Transverse colon (tissue), 4 donors: ENCODE results near the gene PPARGC1A. TPM values are rescaled to one million over a fixed set of nuclear protein-coding genes. Genes with fewer than 3 reads are reported as not detected.

Experiments used
- DNase-seq: peaks from one replicate; pipeline ENCODE4 v3.0.0-alpha.2; 2019
- H3K27ac ChIP-seq, 4 donors: fragments of 200-600 bp; sonication (generic); 2 replicates each; pipeline ENCODE4 v1.5.1; 2016 to 2018; ENCODE audit warnings: inconsistent platforms in 4 of 4
- H3K27me3 ChIP-seq: fragments of 200-600 bp; sonication (generic); 2 replicates; pipeline ENCODE4 v1.5.1; 2017; ENCODE audit warnings: inconsistent platforms
- H3K36me3 ChIP-seq, 4 donors: fragments of 200-600 bp; sonication (generic); 2 replicates each; pipeline ENCODE4 v1.5.1; 2017 to 2019; ENCODE audit warnings: inconsistent platforms in 4 of 4
- H3K4me1 ChIP-seq, 4 donors: fragments of 200-600 bp; sonication (generic); 2 replicates each; pipeline ENCODE4 v1.5.1; 2017 to 2020; ENCODE audit warnings: inconsistent platforms in 4 of 4
- H3K4me3 ChIP-seq, 4 donors: fragments of 200-600 bp; sonication (generic); 1 replicate in 1 of 4; 2 replicates in 3 of 4; pipeline versions ENCODE4 v1.5.1 to v1.6.1; 2017 to 2019; ENCODE audit warnings: inconsistent platforms in 4 of 4
- H3K9me3 ChIP-seq, 2 donors: fragments of 200-600 bp; sonication (generic); 2 replicates each; pipeline ENCODE4 v1.5.1; 2017 to 2019; ENCODE audit warnings: inconsistent platforms in 2 of 2
- EP300 ChIP-seq: sonication (generic); formaldehyde crosslinking; IDR thresholded peaks from one replicate; pipeline ENCODE4 v1.6.1; 2017; ENCODE audit warnings: antibody characterized with exemption, low read depth
- POLR2A ChIP-seq: fragments of 450-650 bp; IDR thresholded peaks from one replicate; pipeline ENCODE4 v1.6.1; 2016; ENCODE audit warnings: antibody characterized with exemption, mild to moderate bottlenecking, moderate library complexity
- POLR2AphosphoS5 ChIP-seq, 3 donors: sonication (generic); formaldehyde crosslinking; IDR thresholded peaks; one replicate each; pipeline ENCODE4 v1.6.1; 2016; ENCODE audit warnings: antibody characterized with exemption in 3 of 3
- WGBS, 2 donors: methylation state at CpG; one replicate each; pipeline ENCODE4 v1.1.5; 2018; ENCODE audit warnings: low coverage in 1 of 2; 5-methylcytosine and 5-hydroxymethylcytosine counted together
- in situ Hi-C, 4 donors: fragments of 200-750 bp; cut with MboI; loops; one replicate each; pipeline versions ENCODE4 v1.15.0 to v1.15.1; 2017; ENCODE audit warnings: low sequenced_read_pairs in 3 of 4, low pct_ligation_motif_present in 1 of 4, low pct_unique_long_range_greater_than_20kb in 1 of 4
- intact Hi-C: fragments of 100-400 bp; cut with DNase I; formaldehyde crosslinking; loops from one replicate; pipeline ENCODE4 v1.15.1; 2023; ENCODE audit warnings: low total_unique reads
- total RNA-seq, 4 donors: library from RNA; depleted of rRNA; stranded (reverse); fragments of >200 nt; gene quantifications; one replicate each; pipeline ENCODE4 v1.1.0, GENCODE V29; 2016
- TF ChIP-seq, protein P1 (sequence below), 5 experiments: fragments of 200-600 bp in 3 of 5; fragments of 450-650 bp in 2 of 5; sonication (generic) in 3 of 5; IDR thresholded peaks; 1 replicate in 2 of 5; 2 replicates in 3 of 5; pipeline ENCODE4 v1.5.1; 2016 to 2017; ENCODE audit warnings: antibody characterized with exemption in 5 of 5, inconsistent platforms in 3 of 5, mild to moderate bottlenecking in 2 of 5, moderate library complexity in 1 of 5

Gene PPARGC1A
- total RNA-seq, 4 donors from 2014 or later, result 63.7 to 4,431 (median 108) TPM

DNA sequence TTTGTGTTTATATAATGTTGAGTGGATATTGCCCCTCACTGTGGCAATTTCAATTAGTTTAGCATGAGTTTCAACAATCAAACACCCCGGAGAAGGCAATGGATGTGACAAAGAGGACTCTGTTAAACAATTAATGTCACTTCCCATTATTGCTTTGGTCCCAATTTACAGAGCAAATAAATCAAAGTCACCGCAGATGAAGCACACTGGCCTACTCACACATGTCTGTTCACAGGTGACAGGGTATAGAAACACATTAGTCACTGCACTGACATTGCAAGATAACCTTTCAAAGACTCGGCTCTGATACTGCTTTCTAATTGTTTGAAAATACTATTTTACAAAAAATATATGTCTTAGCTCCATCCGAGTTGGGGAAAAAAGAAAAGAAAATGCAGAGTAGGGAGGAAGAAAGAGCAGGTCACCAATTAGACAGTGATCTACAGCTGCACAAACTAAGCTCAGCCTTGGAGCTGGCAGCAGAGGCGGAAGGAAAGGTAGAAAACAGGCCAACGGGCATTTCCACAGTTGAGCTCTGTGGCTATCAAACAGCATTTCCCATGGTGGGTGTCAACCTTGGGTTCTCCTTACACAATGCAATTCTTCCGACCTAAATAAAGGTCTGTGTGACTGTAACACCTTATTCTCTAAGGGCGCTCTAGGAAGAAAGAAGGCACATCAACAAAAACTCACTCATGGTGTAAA is 53.9 kb downstream of the PPARGC1A start:
- 47 to 71% methylated on average over 8 of the region's 8 CpGs for WGBS, 2 donors
- Histone ChIP-seq H3K36me3 (no peaks in the 10 kb centered on the region), H3K27me3 (no peaks in the 10 kb centered on the region), H3K27ac (no peak overlapping the region), H3K4me3 (no peak overlapping the region), H3K9me3 (no peaks in the 10 kb centered on the region), H3K4me1 (no peaks in the 10 kb centered on the region)
- in situ Hi-C loops (loop anchor here in 1 of 4 donors (25.0 kb wide), 1 partner anchor 576 kb away; no protein-coding TSS in a partner anchor), intact Hi-C loops (loop anchor here (10.0 kb wide), 1 partner anchor 509 kb away; no protein-coding TSS in a partner anchor)
- no peak for DNase-seq
- TF ChIP-seq, protein P1, sequence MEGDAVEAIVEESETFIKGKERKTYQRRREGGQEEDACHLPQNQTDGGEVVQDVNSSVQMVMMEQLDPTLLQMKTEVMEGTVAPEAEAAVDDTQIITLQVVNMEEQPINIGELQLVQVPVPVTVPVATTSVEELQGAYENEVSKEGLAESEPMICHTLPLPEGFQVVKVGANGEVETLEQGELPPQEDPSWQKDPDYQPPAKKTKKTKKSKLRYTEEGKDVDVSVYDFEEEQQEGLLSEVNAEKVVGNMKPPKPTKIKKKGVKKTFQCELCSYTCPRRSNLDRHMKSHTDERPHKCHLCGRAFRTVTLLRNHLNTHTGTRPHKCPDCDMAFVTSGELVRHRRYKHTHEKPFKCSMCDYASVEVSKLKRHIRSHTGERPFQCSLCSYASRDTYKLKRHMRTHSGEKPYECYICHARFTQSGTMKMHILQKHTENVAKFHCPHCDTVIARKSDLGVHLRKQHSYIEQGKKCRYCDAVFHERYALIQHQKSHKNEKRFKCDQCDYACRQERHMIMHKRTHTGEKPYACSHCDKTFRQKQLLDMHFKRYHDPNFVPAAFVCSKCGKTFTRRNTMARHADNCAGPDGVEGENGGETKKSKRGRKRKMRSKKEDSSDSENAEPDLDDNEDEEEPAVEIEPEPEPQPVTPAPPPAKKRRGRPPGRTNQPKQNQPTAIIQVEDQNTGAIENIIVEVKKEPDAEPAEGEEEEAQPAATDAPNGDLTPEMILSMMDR (IDR thresholded peaks at IDR 0.05), result no peak
- no peak for TF ChIP-seq POLR2A
- TF ChIP-seq POLR2AphosphoS5 (IDR thresholded peaks at IDR 0.05), result no peak
- TF ChIP-seq EP300, result no peak

DNA sequence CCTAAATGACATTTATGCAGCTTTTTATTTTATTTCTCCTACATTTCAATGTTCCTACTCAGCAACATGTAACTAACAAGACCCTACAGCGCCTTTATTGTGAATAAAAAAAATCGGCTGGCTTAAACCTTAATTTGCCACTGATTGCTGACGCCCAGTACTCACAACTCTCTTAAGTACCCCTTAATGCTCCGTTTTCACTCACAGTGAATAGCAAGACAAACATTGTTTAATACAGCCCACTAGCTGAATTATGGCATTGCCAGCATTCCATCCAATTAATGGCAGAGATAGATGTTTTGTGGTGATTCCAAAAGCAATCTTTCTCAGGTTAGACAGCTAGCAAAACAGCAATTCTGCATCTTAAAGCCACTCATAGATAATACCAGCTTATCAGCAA is 61.1 kb downstream of the PPARGC1A start:
- H3K9me3 ChIP-seq, result no peaks in the 10 kb centered on the region
- no peaks in the 10 kb centered on the region for H3K4me1 ChIP-seq
- H3K27ac ChIP-seq, result no peak overlapping the region
- no peaks in the 10 kb centered on the region for H3K27me3 ChIP-seq
- TF ChIP-seq EP300, result no peak
- TF ChIP-seq, protein P1 (IDR thresholded peaks at IDR 0.05), result no peak
- in situ Hi-C loops (loop anchor here in 1 of 4 donors (25.0 kb wide), 1 partner anchor 584 kb away; no protein-coding TSS in a partner anchor), intact Hi-C loops (no loop called here)
- no peak overlapping the region for H3K4me3 ChIP-seq
- H3K36me3 ChIP-seq, result peaks cover 0 to 11% (median 2%) of the 10 kb centered on the region in 4 donors
- 82 to 85% methylated on average over 4 of the region's 4 CpGs for WGBS, 2 donors
- DNase-seq, result no peak

DNA sequence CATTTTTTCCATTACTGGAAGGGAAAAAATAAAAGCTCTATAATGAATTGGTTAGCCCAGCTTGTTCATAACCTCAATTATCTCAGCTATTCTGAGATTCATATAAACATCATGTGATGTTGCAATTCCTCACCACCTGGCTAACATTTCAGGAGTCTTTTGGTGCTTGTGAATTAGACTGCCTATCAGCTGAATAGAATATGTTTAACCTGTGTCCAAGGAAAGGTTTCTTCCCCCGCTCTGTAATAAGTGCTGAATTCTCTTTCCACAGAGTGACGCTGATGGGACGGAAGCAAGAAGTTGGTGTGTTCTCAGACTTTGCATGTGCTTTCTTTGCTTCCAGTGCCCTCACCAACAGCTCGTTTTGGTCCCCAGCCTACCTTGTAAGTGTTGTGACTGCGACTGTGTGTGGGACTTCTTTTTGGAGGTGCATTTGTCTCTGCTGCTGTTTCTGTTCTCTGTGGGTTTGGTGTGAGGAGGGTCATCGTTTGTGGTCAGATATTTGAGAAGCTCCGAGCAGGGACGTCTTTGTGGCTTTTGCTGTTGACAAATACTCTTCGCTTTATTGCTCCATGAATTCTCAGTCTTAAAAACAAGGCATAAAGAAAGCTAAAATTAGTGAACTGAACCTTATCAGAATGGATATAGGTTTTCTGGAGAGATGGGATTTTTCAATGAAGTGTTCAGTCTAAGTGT is 61.7 kb downstream of the PPARGC1A start:
- no peak overlapping the region for H3K4me3 ChIP-seq
- no peak for DNase-seq
- no peak for TF ChIP-seq POLR2AphosphoS5 (IDR thresholded peaks at IDR 0.05)
- TF ChIP-seq, protein P1 (IDR thresholded peaks at IDR 0.05), result no peak
- in situ Hi-C loops (loop anchor here in 1 of 4 donors (25.0 kb wide), 1 partner anchor 584 kb away; no protein-coding TSS in a partner anchor), intact Hi-C loops (no loop called here)
- no peaks in the 10 kb centered on the region for H3K27me3 ChIP-seq
- no peaks in the 10 kb centered on the region for H3K4me1 ChIP-seq
- no peaks in the 10 kb centered on the region for H3K9me3 ChIP-seq
- WGBS, 2 donors, result 57 to 73% methylated on average over 8 to 9 of the region's 9 CpGs
- H3K36me3 ChIP-seq, result peaks cover 0 to 12% (median 2%) of the 10 kb centered on the region in 4 donors
- no peak overlapping the region for H3K27ac ChIP-seq

DNA sequence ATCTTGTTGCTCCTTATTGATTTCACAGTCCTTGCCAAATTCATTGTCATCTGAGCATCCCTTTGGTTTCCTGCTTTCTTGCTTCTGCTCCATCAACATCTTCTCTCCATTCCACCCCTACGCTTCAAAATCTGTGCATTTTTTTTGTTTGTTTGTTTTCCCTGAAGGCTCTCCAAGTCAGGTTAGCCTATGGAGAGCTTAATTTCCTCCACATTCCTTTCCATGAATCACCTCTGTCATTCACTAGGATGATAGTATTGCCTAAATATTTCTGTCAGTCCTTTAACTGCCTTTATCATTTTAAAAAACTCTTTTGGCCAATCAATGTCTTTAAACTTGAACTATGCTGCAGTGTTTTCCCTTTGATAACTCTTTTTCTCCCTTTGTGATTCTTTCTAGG is 67.7 kb downstream of the PPARGC1A start:
- TF ChIP-seq POLR2A, result no peak
- TF ChIP-seq POLR2AphosphoS5 (IDR thresholded peaks at IDR 0.05), result no peak
- TF ChIP-seq, protein P1 (IDR thresholded peaks at IDR 0.05), result no peak
- no peak for TF ChIP-seq EP300
- in situ Hi-C loops, result no loop called here

More for the DNA sequence above, 67.7 kb downstream of the PPARGC1A start:
- Histone ChIP-seq H3K4me3 (no peak overlapping the region), H3K27ac (no peak overlapping the region), H3K36me3 (peaks cover 0 to 9% (median under 1%) of the 10 kb centered on the region in 4 donors), H3K4me1 (peaks cover 0 to 4% (median 2%) of the 10 kb centered on the region in 4 donors), H3K9me3 (no peaks in the 10 kb centered on the region), H3K27me3 (no peaks in the 10 kb centered on the region)
- intact Hi-C loops, result no loop called here
- WGBS, 2 donors, result 57 to 84% methylated on average over 1 of the region's 1 CpG
- DNase-seq, result no peak
